ENCODE results near the gene SMIM36.
A peak's percentile ranks its signal among the peaks of the same experiment; 100 is the strongest.

Gene SMIM36

GRCh38 chr17:55420776-55421178 lies 90.5 kb downstream of the SMIM36 start:
- peak; percentile 46 for DNase-seq
- Histone ChIP-seq H2BK120ac (ENCODE audit: low read depth, low read length) (peak overlapping the region; percentile 29), H3K4ac (ENCODE audit: low read depth in 1 of 2, low read length in 2 of 2) (peak overlapping the region; percentile 96 to 97), H3K79me1 (replicated peaks; ENCODE audit: low read length, poor library complexity, severe bottlenecking) (peaks cover 26% of the 10 kb centered on the region), H3K27ac (ENCODE audit: low read length, poor library complexity, severe bottlenecking) (no peak overlapping the region), H3K23ac (ENCODE audit: low read length in 2 of 2) (peak overlapping the region; percentile 37 to 98), H2AK5ac (ENCODE audit: low read length, severe bottlenecking) (no peak overlapping the region), H3K4me1 (ENCODE audit: control insufficient read depth, insufficient read depth, low read depth, low read length) (peaks cover 9% of the 10 kb centered on the region), H4K91ac (ENCODE audit: low read length) (peak overlapping the region; percentile 93), H2BK5ac (ENCODE audit: low read depth, low read length, poor library complexity, severe bottlenecking) (no peak overlapping the region), H2BK12ac (ENCODE audit: low read length in 2 of 2) (peak overlapping the region; percentile 34 to 59), H3K27me3 (ENCODE audit: control insufficient read depth in 1 of 2, insufficient read depth in 1 of 2, low read length in 2 of 2) (peaks cover 0 to 5% of the 10 kb centered on the region in 2 experiments), H3K9ac (ENCODE audit: low read length) (peak overlapping the region; percentile 94), H3K36me3 (ENCODE audit: control insufficient read depth in 1 of 2, insufficient read depth in 2 of 2, low read depth in 1 of 2, low read length in 2 of 2) (no peaks in the 10 kb centered on the region), H2AFZ (ENCODE audit: low read depth, low read length) (peak overlapping the region; percentile 20), H3K18ac (ENCODE audit: low read depth in 1 of 2, low read length in 2 of 2) (peak overlapping the region; percentile 86 to 99), H3K4me3 (ENCODE audit: insufficient read depth in 1 of 2, low read depth in 1 of 2, low read length in 2 of 2) (peak overlapping the region; percentile 91), H3K9me3 (ENCODE audit: control insufficient read depth, low read length) (no peaks in the 10 kb centered on the region), H4K8ac (ENCODE audit: low read length) (peak overlapping the region; percentile 82), H3K14ac (ENCODE audit: low read length in 2 of 2) (peak overlapping the region in 1 of 2 experiments; percentile 98), H3K4me2 (ENCODE audit: low read length, poor library complexity, severe bottlenecking) (peak overlapping the region; percentile 97), H2BK15ac (ENCODE audit: low read depth, poor library complexity, severe bottlenecking) (peak overlapping the region; percentile 49)
- WGBS: under 1% methylated on average over 21 of the region's 21 CpGs

- Histone ChIP-seq H2BK5ac (ENCODE audit: low read depth, low read length, poor library complexity, severe bottlenecking) (no peak overlapping the region), H3K23ac (ENCODE audit: low read length in 2 of 2) (no peak overlapping the region), H3K9ac (ENCODE audit: low read length) (peak overlapping the region; percentile 94)
These were observed 91.0 kb downstream of the SMIM36 start for GRCh38 chr17:55420067-55420775.

GRCh38 chr17:55418369-55419268 lies 92.6 kb downstream of the SMIM36 start:
- Histone ChIP-seq H4K8ac (ENCODE audit: low read length) (no peak overlapping the region), H3K9me3 (ENCODE audit: control insufficient read depth, low read length) (no peaks in the 10 kb centered on the region), H3K9ac (ENCODE audit: low read length) (no peak overlapping the region), H2AFZ (ENCODE audit: low read depth, low read length) (no peak overlapping the region), H3K4me3 (ENCODE audit: insufficient read depth in 1 of 2, low read depth in 1 of 2, low read length in 2 of 2) (no peak overlapping the region), H3K27me3 (ENCODE audit: control insufficient read depth in 1 of 2, insufficient read depth in 1 of 2, low read length in 2 of 2) (no peaks in the 10 kb centered on the region), H2AK5ac (ENCODE audit: low read length, severe bottlenecking) (no peak overlapping the region), H2BK12ac (ENCODE audit: low read length in 2 of 2) (no peak overlapping the region), H3K4ac (ENCODE audit: low read depth in 1 of 2, low read length in 2 of 2) (peak overlapping the region in 1 of 2 experiments; percentile 33), H2BK120ac (ENCODE audit: low read depth, low read length) (no peak overlapping the region), H2BK15ac (ENCODE audit: low read depth, poor library complexity, severe bottlenecking) (no peak overlapping the region), H3K18ac (ENCODE audit: low read depth in 1 of 2, low read length in 2 of 2) (peak overlapping the region in 1 of 2 experiments; percentile 8), H3K27ac (ENCODE audit: low read length, poor library complexity, severe bottlenecking) (no peak overlapping the region), H3K23ac (ENCODE audit: low read length in 2 of 2) (no peak overlapping the region), H3K4me1 (ENCODE audit: control insufficient read depth, insufficient read depth, low read depth, low read length) (peaks cover 9% of the 10 kb centered on the region), H3K4me2 (ENCODE audit: low read length, poor library complexity, severe bottlenecking) (no peak overlapping the region), H4K91ac (ENCODE audit: low read length) (no peak overlapping the region), H3K79me1 (replicated peaks; ENCODE audit: low read length, poor library complexity, severe bottlenecking) (peaks cover 35% of the 10 kb centered on the region), H3K14ac (ENCODE audit: low read length in 2 of 2) (no peak overlapping the region), H2BK5ac (ENCODE audit: low read depth, low read length, poor library complexity, severe bottlenecking) (no peak overlapping the region), H3K36me3 (ENCODE audit: control insufficient read depth in 1 of 2, insufficient read depth in 2 of 2, low read depth in 1 of 2, low read length in 2 of 2) (peaks cover 0 to 5% of the 10 kb centered on the region in 2 experiments)
- no peak for DNase-seq
- 100% methylated on average over 2 of the region's 3 CpGs for WGBS

More at GRCh38 chr17:55420067-55420775, 91.0 kb downstream of the SMIM36 start:
- Histone ChIP-seq H3K4me1 (ENCODE audit: control insufficient read depth, insufficient read depth, low read depth, low read length) (peaks cover 9% of the 10 kb centered on the region), H3K14ac (ENCODE audit: low read length in 2 of 2) (peak overlapping the region in 1 of 2 experiments; percentile 70), H3K4me3 (ENCODE audit: insufficient read depth in 1 of 2, low read depth in 1 of 2, low read length in 2 of 2) (peak overlapping the region; percentile 91), H3K79me1 (replicated peaks; ENCODE audit: low read length, poor library complexity, severe bottlenecking) (peaks cover 28% of the 10 kb centered on the region), H3K27me3 (ENCODE audit: control insufficient read depth in 1 of 2, insufficient read depth in 1 of 2, low read length in 2 of 2) (peaks cover 0 to 1% of the 10 kb centered on the region in 2 experiments), H2BK12ac (ENCODE audit: low read length in 2 of 2) (no peak overlapping the region), H4K91ac (ENCODE audit: low read length) (no peak overlapping the region), H3K36me3 (ENCODE audit: control insufficient read depth in 1 of 2, insufficient read depth in 2 of 2, low read depth in 1 of 2, low read length in 2 of 2) (no peaks in the 10 kb centered on the region), H3K9me3 (ENCODE audit: control insufficient read depth, low read length) (no peaks in the 10 kb centered on the region), H3K18ac (ENCODE audit: low read depth in 1 of 2, low read length in 2 of 2) (peak overlapping the region; percentile 86 to 99), H2BK120ac (ENCODE audit: low read depth, low read length) (no peak overlapping the region), H3K4ac (ENCODE audit: low read depth in 1 of 2, low read length in 2 of 2) (peak overlapping the region; percentile 96 to 97), H3K4me2 (ENCODE audit: low read length, poor library complexity, severe bottlenecking) (peak overlapping the region; percentile 97), H4K8ac (ENCODE audit: low read length) (peak overlapping the region; percentile 82), H3K27ac (ENCODE audit: low read length, poor library complexity, severe bottlenecking) (no peak overlapping the region), H2BK15ac (ENCODE audit: low read depth, poor library complexity, severe bottlenecking) (no peak overlapping the region), H2AFZ (ENCODE audit: low read depth, low read length) (no peak overlapping the region), H2AK5ac (ENCODE audit: low read length, severe bottlenecking) (no peak overlapping the region)
- no peak for DNase-seq
- WGBS: 62% methylated on average over 6 of the region's 6 CpGs

All from mesenchymal stem cell (in vitro differentiated cells and primary cell).